GF-D8 (cell line): ENCODE measurements around the gene DNAJB7.
"Not testable (repeated sequence)": the region's sequence is repeated elsewhere in the genome, so short reads cannot be mapped to it uniquely, and the experiment has no call there.

Source experiments
- DNase-seq: peaks from one replicate; lab custom pipeline; 2025; lab: John Stamatoyannopoulos, UW

The DNAJB7 gene

GRCh38 chr22:40862013-40862412 lies at the start of gene DNAJB7:
Gene DNAJB7, minus strand, starts transcription at chr22:40862113. Its CDS starts 119 bp downstream, at chr22:40861994.
- no peak for DNase-seq

DNA sequence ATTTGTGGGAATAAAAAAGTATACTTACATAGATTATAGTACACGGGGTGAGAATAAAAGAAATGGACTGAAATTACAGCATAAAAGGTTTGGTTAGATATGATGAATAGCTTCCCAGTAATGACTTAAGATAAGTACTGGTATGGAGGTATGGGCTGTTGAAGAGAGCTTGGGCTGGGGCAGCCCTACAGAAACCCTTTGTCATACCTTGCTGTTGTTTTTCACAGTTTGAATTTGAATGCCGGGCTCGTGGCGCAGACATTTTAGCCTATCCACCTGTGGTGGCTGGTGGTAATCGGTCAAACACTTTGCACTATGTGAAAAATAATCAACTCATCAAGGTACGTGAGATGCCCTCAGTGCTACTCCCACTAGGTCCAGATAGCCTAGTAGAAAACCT lies 47.0 kb upstream of the DNAJB7 start:
- no peak for DNase-seq

DNA sequence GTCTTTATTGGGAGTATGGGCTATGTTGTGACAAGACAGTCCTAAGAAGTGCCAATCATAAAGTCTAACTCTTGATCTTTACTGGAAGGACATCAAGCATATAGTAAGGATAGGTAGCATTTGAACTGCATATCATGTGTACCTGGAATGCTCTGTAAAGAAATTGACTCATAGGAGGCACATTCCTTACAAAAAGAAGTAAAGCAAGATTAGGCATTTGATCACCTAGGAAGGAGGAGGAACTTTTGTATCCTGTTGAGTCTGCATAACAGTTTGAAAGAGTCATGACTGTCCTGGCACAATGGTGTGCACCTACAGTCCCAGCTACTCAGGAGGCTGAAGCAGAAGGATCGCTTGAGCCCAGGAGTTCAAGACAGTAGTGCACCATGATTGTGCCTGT lies 42.2 kb upstream of the DNAJB7 start:
- no peak for DNase-seq

DNA sequence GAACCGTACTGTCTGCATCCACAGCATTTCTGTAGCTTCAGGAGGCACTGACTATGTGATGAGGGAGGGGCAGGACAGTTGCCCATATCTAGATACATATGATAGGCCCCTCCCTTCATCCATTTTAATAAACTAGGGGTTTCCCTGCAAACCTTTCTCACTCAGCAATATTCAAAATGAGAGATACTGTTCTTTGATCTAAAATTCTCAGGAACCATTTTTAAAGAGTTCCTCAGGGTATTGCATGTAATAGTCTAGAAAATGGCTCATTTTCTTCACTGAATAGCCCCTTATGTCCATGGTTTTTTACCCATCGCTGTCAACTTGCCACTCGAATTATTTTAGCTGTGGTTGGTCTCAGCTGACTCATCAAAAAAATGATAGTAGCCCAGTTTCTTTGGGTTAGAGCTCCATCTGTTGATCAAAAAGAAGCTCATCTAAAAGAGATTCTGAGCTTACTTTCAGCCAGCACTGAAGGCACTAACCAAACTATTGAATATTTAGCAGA lies 37.0 kb upstream of the DNAJB7 start:
- DNase-seq: peak; percentile 11

DNA sequence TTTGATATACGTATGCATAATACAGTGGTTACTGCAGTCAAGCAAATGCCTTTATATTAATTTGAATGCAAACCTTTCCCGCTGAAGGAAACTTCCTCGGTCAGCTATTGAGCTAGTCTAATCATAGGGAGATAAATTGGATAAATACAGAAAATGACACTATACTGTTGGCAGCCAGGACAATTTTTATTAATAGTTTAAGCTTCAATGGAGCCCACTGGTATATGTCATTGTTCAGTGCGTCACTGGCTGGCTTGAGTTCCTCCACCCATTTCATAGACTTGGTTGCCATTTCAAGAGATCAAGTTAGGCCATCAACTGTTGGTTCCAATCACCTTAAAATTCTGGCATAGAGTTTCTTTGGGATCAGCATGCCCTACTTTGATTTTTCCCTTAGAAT lies 32.5 kb upstream of the DNAJB7 start:
- no peak for DNase-seq

GRCh38 chr22:40890881-40891280 lies 29.0 kb upstream of the DNAJB7 start:
- no peak for DNase-seq

DNA sequence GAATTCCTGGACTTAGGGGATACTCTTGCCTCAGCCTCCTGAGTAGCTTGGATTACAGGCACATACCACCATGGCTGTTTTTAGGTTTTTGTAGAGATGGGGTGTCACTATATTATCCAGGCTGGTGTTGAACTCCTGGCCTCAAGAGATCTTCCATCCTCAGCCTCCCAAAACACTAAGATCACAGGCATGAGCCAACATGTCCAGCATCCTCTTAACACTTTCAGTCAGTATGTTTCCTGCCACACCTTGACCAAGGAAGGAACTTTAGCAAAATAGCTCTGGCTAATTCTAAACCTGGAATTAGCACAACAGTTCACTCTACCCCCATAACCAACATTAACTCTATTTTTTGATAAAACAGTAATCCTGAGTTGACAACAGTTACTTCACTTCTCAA lies 27.2 kb upstream of the DNAJB7 start:
- no peak for DNase-seq

DNA sequence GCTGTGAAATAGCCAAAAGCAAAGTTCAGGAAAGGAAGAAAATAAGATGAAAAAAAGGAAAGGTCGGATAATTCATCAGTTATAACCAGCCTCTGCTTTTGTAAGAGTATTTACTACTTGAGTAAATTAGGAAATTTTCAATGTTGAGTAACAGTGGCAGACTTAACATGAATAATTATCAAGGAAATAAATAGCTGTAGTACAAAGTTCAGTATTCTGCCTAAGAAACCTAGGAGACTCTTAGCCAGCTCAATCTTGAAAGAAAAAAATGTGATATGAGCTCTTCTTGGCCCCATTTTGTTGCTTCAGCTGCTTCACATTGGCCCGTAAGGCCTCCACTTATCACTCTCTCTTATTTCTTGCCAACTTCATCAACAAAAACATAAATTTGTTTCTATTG lies 17.0 kb upstream of the DNAJB7 start:
- DNase-seq: no peak

DNA sequence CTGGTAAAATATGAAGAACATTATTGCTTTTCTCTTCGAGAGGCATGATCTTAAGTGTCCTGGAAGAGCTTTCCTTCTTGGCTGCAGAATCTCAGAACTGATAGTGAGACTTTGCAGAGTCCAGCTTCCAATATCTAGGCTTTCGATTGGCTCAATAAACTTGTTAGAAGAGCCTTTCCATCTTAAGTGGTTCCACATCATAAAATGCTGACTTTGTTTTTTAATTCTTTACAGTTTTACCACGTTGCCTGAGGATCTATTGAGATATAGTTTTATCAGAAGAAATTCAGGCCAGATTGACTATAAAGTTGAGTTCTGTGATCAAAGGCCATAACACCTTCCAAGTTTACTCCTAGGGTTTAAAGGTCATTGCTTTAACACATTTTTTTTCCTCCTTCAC lies 15.6 kb upstream of the DNAJB7 start:
- no peak for DNase-seq

DNA sequence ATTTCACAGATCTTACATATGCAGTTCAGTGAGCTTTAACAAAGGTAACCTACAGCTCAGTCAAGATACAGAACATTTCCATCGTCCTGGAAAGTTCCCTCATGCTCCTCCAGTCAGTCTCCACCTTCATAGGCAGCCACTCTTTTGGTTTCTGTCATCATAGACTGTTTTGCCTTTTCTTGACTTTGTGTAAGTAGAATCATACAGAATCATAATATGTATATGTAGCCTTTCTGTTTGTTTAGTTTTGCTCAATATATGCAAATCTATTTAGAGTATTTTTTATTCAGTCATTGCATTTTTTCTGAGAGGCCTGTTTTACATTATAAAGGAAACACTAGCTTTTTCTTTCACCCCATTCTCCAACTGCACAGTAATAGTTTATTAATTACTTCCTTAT lies 15.0 kb upstream of the DNAJB7 start:
- DNase-seq: no peak

DNA sequence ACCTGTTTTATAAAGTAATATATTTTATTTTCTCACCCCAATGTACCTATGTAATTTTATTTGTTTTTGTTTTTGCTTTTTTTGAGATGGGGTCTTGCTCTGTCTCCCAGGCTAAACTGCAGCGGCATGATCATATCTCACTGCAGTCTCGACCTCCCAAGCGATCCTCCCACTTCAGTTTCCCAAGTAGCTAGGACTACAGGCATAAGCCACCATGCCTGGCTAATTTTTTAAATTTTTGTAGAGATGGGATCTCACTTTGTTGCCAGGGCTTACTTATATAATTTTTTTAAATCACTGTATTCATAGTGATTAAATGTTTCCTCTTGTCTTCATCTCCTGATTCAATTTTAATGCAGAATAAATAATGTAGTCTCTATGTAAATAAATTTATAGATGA lies 13.2 kb upstream of the DNAJB7 start:
- DNase-seq: no peak

- DNase-seq: no peak
Measured at GRCh38 chr22:40874016-40874415, 12.1 kb upstream of the DNAJB7 start.

GRCh38 chr22:40868379-40868778 lies 6.5 kb upstream of the DNAJB7 start:
- not testable (repeated sequence) for DNase-seq

- no peak for DNase-seq
Measured at GRCh38 chr22:40867109-40867508, 5.2 kb upstream of the DNAJB7 start.

GRCh38 chr22:40862537-40862936 lies 624 bp upstream of the DNAJB7 start:
- DNase-seq: no peak

GRCh38 chr22:40857309-40857855 lies 4.5 kb downstream of the DNAJB7 start:
- no peak for DNase-seq

- peak; percentile 88 for DNase-seq
Measured at GRCh38 chr22:40856513-40857308, 5.2 kb downstream of the DNAJB7 start, which contains the start of the genes ST13 and XPNPEP3. Gene ST13, minus strand, starts transcription at chr22:40856639. Its CDS starts 99 bp downstream, at chr22:40856540. Gene XPNPEP3, plus strand, starts transcription at chr22:40857148. Its CDS starts 34 bp downstream, at chr22:40857182.

- no peak for DNase-seq
Measured at GRCh38 chr22:40855979-40856512, 5.9 kb downstream of the DNAJB7 start.

DNA sequence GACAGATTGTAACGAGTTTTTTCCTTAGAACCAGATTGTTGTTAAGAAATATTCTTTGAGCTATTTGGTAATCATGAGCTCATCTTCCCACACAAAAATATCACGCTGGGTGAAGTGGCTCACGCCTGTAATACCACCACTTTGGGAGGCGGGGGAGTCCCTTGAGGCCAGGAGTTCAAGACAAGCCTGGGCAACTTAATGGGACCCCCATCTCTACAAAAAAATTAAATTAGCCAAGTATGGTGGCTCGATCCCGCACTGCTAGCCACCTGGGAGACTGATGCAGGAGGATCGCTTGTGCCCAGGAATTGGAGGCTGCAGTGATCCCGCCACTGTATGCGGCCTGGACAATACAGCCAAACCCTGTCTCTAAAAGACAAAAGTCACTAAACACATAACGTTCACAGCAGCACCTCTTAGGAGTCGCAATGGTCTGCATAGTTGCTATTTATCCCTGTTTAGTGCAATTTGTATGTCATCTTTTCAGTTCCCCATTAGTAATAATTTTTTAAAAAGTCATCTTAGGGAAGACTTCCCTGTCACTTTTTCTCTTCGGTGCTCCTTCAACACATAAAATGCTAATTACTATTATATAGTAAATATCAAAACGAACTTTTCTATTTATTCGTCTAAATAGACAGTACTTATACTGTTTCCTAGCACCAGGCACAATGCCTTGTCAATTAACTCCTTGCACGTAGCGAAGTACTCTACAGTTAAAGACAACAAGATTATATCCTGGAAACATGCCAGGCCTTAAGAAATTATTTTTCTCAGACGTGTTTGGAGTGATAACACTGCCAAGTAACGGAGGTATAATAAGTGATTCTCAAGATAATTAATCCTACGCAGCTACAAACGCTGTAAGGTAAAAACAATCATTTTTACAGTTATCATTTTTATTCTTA lies 6.6 kb downstream of the DNAJB7 start:
- DNase-seq: no peak

- no peak for DNase-seq
Measured at GRCh38 chr22:40853961-40854360, 8.0 kb downstream of the DNAJB7 start.

DNA sequence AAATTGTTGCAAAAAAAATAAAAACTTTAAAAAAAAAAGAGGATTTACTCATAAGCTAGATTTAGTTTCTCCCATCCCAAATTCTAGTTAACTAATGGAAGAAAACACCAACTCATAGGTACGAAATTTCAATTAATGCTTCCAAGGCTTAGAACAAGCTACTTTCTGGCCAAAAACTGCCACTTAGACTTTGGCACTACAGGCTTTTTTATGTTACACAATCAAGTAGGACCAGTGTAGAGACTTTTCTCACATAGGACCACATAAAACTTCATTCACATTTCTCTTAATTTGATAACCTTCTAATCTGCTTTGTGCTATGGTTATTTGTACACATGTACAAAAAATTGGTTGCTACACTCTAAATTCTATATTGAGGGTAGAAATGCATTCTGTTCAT lies 8.6 kb downstream of the DNAJB7 start:
- no peak for DNase-seq

DNA sequence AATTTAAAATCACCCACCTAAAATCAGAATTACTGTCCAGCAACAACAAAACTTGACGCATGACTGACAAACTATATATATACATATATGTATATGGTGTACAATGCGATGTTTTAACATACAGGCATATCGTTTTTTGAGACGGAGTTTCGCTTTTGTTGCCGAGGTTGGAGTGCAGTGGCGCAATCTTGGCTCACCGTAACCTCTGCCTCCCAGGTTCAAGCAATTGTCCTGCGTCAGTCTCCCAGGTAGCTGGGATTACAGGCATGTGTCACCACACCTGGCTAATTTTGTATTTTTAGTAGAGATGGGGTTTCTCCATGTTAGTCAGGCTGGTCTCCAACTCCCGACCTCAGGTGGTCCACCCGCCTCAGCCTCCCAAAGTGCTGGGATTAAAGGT lies 16.1 kb downstream of the DNAJB7 start:
- not testable (repeated sequence) for DNase-seq
